Fibroblast of lung (primary cell): ENCODE measurements around the gene PPP2R5D.

ENCODE experiments used
- EZH2 ChIP-seq: IDR thresholded peaks from 2 replicates; pipeline ENCODE4 v1.5.1; 2012; ENCODE audit warnings: low read length, control low read depth, mild to moderate bottlenecking; ENCODE audit errors: missing control alignments
- TF ChIP-seq, protein P1 (sequence below), 2 donors: IDR thresholded peaks in 1 of 2; conservative IDR thresholded peaks in 1 of 2; 1 replicate in 1 of 2; 2 replicates in 1 of 2; pipeline ENCODE4 v1.5.1; 2011 to 2012; ENCODE audit warnings: low read length in 2 of 2, control low read depth in 1 of 2, inconsistent platforms in 1 of 2, low read depth in 1 of 2, mild to moderate bottlenecking in 1 of 2

DNA sequence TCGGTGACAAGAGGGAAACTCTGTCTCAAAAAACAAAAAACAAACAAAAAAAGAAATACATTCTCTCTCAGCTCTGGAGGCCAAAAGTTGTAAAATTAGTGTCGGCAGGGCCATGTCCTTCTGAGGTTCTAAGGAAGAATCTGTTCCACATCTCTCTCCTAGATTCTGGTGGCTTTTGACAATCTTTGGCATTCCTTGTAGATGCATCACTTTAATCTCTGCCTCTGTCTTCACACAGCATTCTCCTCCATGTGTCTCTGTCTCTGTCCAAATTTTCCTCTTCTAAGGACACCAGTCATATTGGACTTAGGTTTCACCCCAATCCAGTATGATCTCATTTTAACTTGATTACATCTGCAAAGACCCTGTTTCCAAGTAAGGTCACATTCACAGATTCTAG lies 9.1 kb downstream of the PPP2R5D start:
- TF ChIP-seq EZH2 = no peak
- TF ChIP-seq, protein P1, sequence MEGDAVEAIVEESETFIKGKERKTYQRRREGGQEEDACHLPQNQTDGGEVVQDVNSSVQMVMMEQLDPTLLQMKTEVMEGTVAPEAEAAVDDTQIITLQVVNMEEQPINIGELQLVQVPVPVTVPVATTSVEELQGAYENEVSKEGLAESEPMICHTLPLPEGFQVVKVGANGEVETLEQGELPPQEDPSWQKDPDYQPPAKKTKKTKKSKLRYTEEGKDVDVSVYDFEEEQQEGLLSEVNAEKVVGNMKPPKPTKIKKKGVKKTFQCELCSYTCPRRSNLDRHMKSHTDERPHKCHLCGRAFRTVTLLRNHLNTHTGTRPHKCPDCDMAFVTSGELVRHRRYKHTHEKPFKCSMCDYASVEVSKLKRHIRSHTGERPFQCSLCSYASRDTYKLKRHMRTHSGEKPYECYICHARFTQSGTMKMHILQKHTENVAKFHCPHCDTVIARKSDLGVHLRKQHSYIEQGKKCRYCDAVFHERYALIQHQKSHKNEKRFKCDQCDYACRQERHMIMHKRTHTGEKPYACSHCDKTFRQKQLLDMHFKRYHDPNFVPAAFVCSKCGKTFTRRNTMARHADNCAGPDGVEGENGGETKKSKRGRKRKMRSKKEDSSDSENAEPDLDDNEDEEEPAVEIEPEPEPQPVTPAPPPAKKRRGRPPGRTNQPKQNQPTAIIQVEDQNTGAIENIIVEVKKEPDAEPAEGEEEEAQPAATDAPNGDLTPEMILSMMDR (conservative IDR thresholded peaks at IDR 0.05 in 1 of 2, IDR thresholded peaks at IDR 0.05 in 1 of 2; ENCODE audit: low read depth in 1 of 2, low read length in 2 of 2) = no peak
